Thoracic aorta (tissue), 2 donors: Measurements from ENCODE around the gene ZC3HAV1L. TPM values are rescaled to one million over a fixed set of nuclear protein-coding genes. Genes with fewer than 3 reads are reported as not detected.

Experiments used
- ATAC-seq: fragments of 150-250 bp; one replicate; pipeline ENCODE4 v1.8.0; 2017; ENCODE audit warnings: low read depth; ENCODE audit not compliant: insufficient number of reproducible peaks, low FRiP score
- DNase-seq: peaks from one replicate; pipeline ENCODE4 v3.0.0-alpha.2; 2020; ENCODE audit warnings: low spot score
- H3K27ac ChIP-seq, 2 donors: fragments of 200-600 bp; sonication (generic); 1 replicate in 1 of 2; 2 replicates in 1 of 2; pipeline ENCODE4 v1.5.1; 2016; ENCODE audit warnings: mild to moderate bottlenecking in 2 of 2, moderate library complexity in 2 of 2
- H3K27me3 ChIP-seq: fragments of 200-600 bp; sonication (generic); replicated peaks from 2 replicates; pipeline ENCODE4 v1.6.0; 2016; ENCODE audit warnings: mild to moderate bottlenecking; ENCODE audit not compliant: insufficient read depth
- H3K36me3 ChIP-seq: fragments of 200-600 bp; sonication (generic); one replicate; pipeline ENCODE4 v1.5.1; 2016
- H3K4me1 ChIP-seq, 2 donors: fragments of 200-600 bp; sonication (generic); 1 replicate in 1 of 2; 2 replicates in 1 of 2; pipeline versions ENCODE4 v1.5.1 to v1.6.0; 2016; ENCODE audit warnings: low read depth in 2 of 2, mild to moderate bottlenecking in 1 of 2; ENCODE audit not compliant: control insufficient read depth in 1 of 2
- H3K4me3 ChIP-seq: fragments of 200-600 bp; sonication (generic); 2 replicates; pipeline ENCODE4 v1.5.1; 2016; ENCODE audit warnings: mild to moderate bottlenecking
- H3K9me3 ChIP-seq: fragments of 200-600 bp; sonication (generic); 2 replicates; pipeline ENCODE4 v1.5.1; 2016
- total RNA-seq, 2 donors: library from RNA; depleted of rRNA; stranded (reverse); fragments of >200 nt; gene quantifications; one replicate each; pipeline versions ENCODE4 v1.1.0 to v1.2.3, GENCODE V29; 2016
- TF ChIP-seq, protein P1 (sequence below): fragments of 200-600 bp; sonication (generic); IDR thresholded peaks from one replicate; pipeline ENCODE4 v1.5.1; 2019; ENCODE audit warnings: antibody characterized with exemption

The ZC3HAV1L gene
- total RNA-seq, 2 donors from 2014 or later, result 10.4 to 22.7 TPM

- DNase-seq (no peak), ATAC-seq (no peak)
- H3K9me3 ChIP-seq, result no peaks in the 10 kb centered on the region
- peaks cover 32% of the 10 kb centered on the region for H3K36me3 ChIP-seq
- TF ChIP-seq, protein P1, sequence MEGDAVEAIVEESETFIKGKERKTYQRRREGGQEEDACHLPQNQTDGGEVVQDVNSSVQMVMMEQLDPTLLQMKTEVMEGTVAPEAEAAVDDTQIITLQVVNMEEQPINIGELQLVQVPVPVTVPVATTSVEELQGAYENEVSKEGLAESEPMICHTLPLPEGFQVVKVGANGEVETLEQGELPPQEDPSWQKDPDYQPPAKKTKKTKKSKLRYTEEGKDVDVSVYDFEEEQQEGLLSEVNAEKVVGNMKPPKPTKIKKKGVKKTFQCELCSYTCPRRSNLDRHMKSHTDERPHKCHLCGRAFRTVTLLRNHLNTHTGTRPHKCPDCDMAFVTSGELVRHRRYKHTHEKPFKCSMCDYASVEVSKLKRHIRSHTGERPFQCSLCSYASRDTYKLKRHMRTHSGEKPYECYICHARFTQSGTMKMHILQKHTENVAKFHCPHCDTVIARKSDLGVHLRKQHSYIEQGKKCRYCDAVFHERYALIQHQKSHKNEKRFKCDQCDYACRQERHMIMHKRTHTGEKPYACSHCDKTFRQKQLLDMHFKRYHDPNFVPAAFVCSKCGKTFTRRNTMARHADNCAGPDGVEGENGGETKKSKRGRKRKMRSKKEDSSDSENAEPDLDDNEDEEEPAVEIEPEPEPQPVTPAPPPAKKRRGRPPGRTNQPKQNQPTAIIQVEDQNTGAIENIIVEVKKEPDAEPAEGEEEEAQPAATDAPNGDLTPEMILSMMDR, result no peak
- H3K4me1 ChIP-seq, result peaks cover 0 to 3% of the 10 kb centered on the region in 2 donors
- no peaks in the 10 kb centered on the region for H3K27me3 ChIP-seq
- no peak overlapping the region for H3K4me3 ChIP-seq
- H3K27ac ChIP-seq, result no peak overlapping the region
Measured at GRCh38 chr7:139072796-139073195, 37.0 kb upstream of the ZC3HAV1L start.

GRCh38 chr7:139071680-139072079 lies 35.8 kb upstream of the ZC3HAV1L start:
- ATAC-seq, result no peak
- no peaks in the 10 kb centered on the region for H3K27me3 ChIP-seq
- peaks cover 0 to 3% of the 10 kb centered on the region in 2 donors for H3K4me1 ChIP-seq
- no peak overlapping the region for H3K27ac ChIP-seq
- H3K4me3 ChIP-seq, result no peak overlapping the region
- H3K36me3 ChIP-seq, result peaks cover 26% of the 10 kb centered on the region
- TF ChIP-seq, protein P1, result no peak
- DNase-seq, result no peak
- H3K9me3 ChIP-seq, result no peaks in the 10 kb centered on the region

DNA sequence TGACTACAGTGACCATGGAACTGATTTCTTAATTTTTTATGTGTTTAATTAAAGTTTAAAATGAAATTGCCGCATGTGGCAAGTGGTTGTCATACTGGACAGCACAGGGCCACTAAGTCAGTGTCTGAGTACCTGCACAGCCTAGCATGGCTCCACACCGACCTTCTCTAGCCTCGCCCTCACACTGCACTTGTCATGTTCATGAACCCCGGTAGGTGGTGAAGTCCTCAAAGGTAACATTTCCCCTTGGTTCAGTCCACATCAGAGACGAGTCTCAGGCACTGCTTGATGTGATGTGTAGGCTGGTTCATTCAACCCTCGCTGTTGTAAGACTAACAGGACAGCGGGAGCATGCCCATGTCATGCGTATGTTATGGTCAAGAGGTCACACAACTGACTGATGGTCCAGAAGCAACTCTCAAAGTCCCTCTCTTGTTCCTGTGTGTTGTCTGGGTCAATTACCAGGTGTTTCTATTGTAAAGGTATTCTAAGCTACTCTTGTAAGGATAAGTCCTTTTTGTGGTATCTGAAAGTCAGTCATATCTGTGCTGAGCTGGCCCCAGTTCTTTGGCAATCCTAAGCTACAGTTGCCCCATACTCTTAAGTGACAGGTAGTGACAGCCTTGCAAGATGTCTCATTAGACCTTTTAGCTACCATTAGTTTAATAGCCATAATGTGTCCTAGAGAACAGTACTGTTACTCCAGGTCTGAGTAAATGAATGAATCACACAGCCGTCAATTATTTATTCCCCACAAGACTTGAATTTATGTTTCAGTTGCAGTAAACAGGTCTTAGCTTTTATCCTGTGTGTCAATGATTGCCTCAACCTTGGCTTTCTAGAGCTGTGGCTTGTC lies 32.9 kb upstream of the ZC3HAV1L start:
- H3K9me3 ChIP-seq, result no peaks in the 10 kb centered on the region
- TF ChIP-seq, protein P1, result no peak
- DNase-seq (no peak), ATAC-seq (no peak)
- no peak overlapping the region for H3K27ac ChIP-seq
- H3K4me1 ChIP-seq, result no peaks in the 10 kb centered on the region
- H3K27me3 ChIP-seq, result no peaks in the 10 kb centered on the region
- no peak overlapping the region for H3K4me3 ChIP-seq
- peaks cover 39% of the 10 kb centered on the region for H3K36me3 ChIP-seq

GRCh38 chr7:139066315-139066714 lies 30.5 kb upstream of the ZC3HAV1L start:
- H3K36me3 ChIP-seq, result peaks cover 22% of the 10 kb centered on the region
- H3K9me3 ChIP-seq, result no peaks in the 10 kb centered on the region
- no peak for ATAC-seq

DNA sequence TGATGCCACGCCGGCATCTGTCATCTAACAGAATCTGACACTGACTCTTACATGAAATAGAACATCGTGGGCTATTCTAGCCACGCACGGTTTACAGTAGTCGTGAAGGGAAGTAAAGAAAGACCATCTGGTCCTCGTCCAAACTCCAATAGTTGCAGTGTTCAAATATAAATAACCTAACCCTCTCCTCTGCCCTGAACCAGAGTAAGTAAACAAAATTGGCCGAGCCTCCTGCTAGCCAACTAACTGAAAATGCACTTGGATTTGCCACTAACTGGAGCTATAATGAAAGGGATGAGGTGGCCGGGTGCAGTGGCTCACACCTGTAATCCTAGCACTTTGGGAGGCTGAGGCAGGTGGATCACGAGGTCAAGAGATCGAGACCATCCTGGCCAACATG lies 29.5 kb upstream of the ZC3HAV1L start:
- DNase-seq (no peak), ATAC-seq (no peak)
- peaks cover 22% of the 10 kb centered on the region for H3K36me3 ChIP-seq
- no peak overlapping the region for H3K4me3 ChIP-seq
- TF ChIP-seq, protein P1, result no peak
- no peaks in the 10 kb centered on the region for H3K9me3 ChIP-seq
- H3K4me1 ChIP-seq, result no peaks in the 10 kb centered on the region
- H3K27ac ChIP-seq, result no peak overlapping the region
- H3K27me3 ChIP-seq, result no peaks in the 10 kb centered on the region

More at GRCh38 chr7:139066315-139066714, 30.5 kb upstream of the ZC3HAV1L start:
- no peaks in the 10 kb centered on the region for H3K4me1 ChIP-seq
- no peak overlapping the region for H3K4me3 ChIP-seq
- DNase-seq, result no peak
- no peak overlapping the region for H3K27ac ChIP-seq
- TF ChIP-seq, protein P1, result no peak
- H3K27me3 ChIP-seq, result no peaks in the 10 kb centered on the region
